ENCODE results near the gene STK39. TPM values are rescaled to one million over a fixed set of nuclear protein-coding genes. Genes with fewer than 3 reads are reported as not detected.

Gene STK39
- total RNA-seq, 2 experiments from 2014 or later: 17.7 to 41.1 TPM

GRCh38 chr2:168034616-168035015, 212.8 kb downstream of the STK39 start:
- ChIA-PET POLR2A (interaction anchor here (1.6 kb wide), 1 partner anchor 27 kb away, joined by 3 read pairs; no protein-coding TSS in a partner anchor), CTCF (ENCODE audit: unreplicated experiment) (no interaction called here)
- H3K36me3 ChIP-seq (ENCODE audit: insufficient read depth, low read length): no peaks in the 10 kb centered on the region
- H3K27ac ChIP-seq (ENCODE audit: low read depth, low read length, poor library complexity, severe bottlenecking): no peak overlapping the region
- H3K9me3 ChIP-seq (ENCODE audit: low read length): no peaks in the 10 kb centered on the region
- H4K20me1 ChIP-seq (ENCODE audit: insufficient read depth, low read length): no peaks in the 10 kb centered on the region
- H3K4me1 ChIP-seq (ENCODE audit: insufficient read depth, low read length, poor library complexity, severe bottlenecking): peaks cover 5% of the 10 kb centered on the region
- no peaks in the 10 kb centered on the region for H3K79me2 ChIP-seq (ENCODE audit: insufficient read depth, low read depth, low read length)
- TF ChIP-seq EZH2phosphoT487 (IDR thresholded peaks at IDR 0.05; ENCODE audit: borderline replicate concordance, low read depth, low read length) (no peak), CTCF (conservative IDR thresholded peaks at IDR 0.05; ENCODE audit: low read length) (no peak)
- intact Hi-C loops (cut with micrococcal nuclease; ENCODE audit: unreplicated experiment): no loop called here
- no peak overlapping the region for H3K4me2 ChIP-seq (ENCODE audit: low read length)
- BruUV-seq (replicated peaks): no TSS peak
- DNase-seq (ENCODE audit: low spot score): no peak
- no peak overlapping the region for H2AFZ ChIP-seq (ENCODE audit: low read length)
- no peaks in the 10 kb centered on the region for H3K9me2 ChIP-seq (ENCODE audit: insufficient read depth, low read length)
- H3K4me3 ChIP-seq (ENCODE audit: low read depth, low read length, poor library complexity, severe bottlenecking): no peak overlapping the region

- H3K27ac ChIP-seq (ENCODE audit: low read depth, low read length, poor library complexity, severe bottlenecking): no peak overlapping the region
- no peak overlapping the region for H3K4me2 ChIP-seq (ENCODE audit: low read length)
- no peaks in the 10 kb centered on the region for H3K36me3 ChIP-seq (ENCODE audit: insufficient read depth, low read length)
- H3K79me2 ChIP-seq (ENCODE audit: insufficient read depth, low read depth, low read length): no peaks in the 10 kb centered on the region
- no peaks in the 10 kb centered on the region for H3K9me2 ChIP-seq (ENCODE audit: insufficient read depth, low read length)
- H4K20me1 ChIP-seq (ENCODE audit: insufficient read depth, low read length): no peaks in the 10 kb centered on the region
- ChIA-PET CTCF (ENCODE audit: unreplicated experiment) (no interaction called here), POLR2A (interaction anchor here (1.6 kb wide), 1 partner anchor 28 kb away, joined by 3 read pairs; no protein-coding TSS in a partner anchor)
- TF ChIP-seq EZH2phosphoT487 (IDR thresholded peaks at IDR 0.05; ENCODE audit: borderline replicate concordance, low read depth, low read length) (no peak), CTCF (conservative IDR thresholded peaks at IDR 0.05; ENCODE audit: low read length) (no peak)
- H2AFZ ChIP-seq (ENCODE audit: low read length): no peak overlapping the region
- no peaks in the 10 kb centered on the region for H3K9me3 ChIP-seq (ENCODE audit: low read length)
- no peak for DNase-seq (ENCODE audit: low spot score)
- peaks cover 5% of the 10 kb centered on the region for H3K4me1 ChIP-seq (ENCODE audit: insufficient read depth, low read length, poor library complexity, severe bottlenecking)
- no TSS peak for BruUV-seq (replicated peaks)
- intact Hi-C loops (cut with micrococcal nuclease; ENCODE audit: unreplicated experiment): no loop called here
- no peak overlapping the region for H3K4me3 ChIP-seq (ENCODE audit: low read depth, low read length, poor library complexity, severe bottlenecking)
These were observed 213.4 kb downstream of the STK39 start for GRCh38 chr2:168033966-168034365.

GRCh38 chr2:168032091-168032490, 215.3 kb downstream of the STK39 start:
- Histone ChIP-seq H3K9me3 (ENCODE audit: low read length) (no peaks in the 10 kb centered on the region), H3K4me3 (ENCODE audit: low read depth, low read length, poor library complexity, severe bottlenecking) (no peak overlapping the region), H3K4me1 (ENCODE audit: insufficient read depth, low read length, poor library complexity, severe bottlenecking) (peaks cover 5% of the 10 kb centered on the region), H3K4me2 (ENCODE audit: low read length) (no peak overlapping the region), H3K9me2 (ENCODE audit: insufficient read depth, low read length) (no peaks in the 10 kb centered on the region), H4K20me1 (ENCODE audit: insufficient read depth, low read length) (no peaks in the 10 kb centered on the region), H3K36me3 (ENCODE audit: insufficient read depth, low read length) (no peaks in the 10 kb centered on the region), H3K79me2 (ENCODE audit: insufficient read depth, low read depth, low read length) (no peaks in the 10 kb centered on the region), H2AFZ (ENCODE audit: low read length) (no peak overlapping the region), H3K27ac (ENCODE audit: low read depth, low read length, poor library complexity, severe bottlenecking) (no peak overlapping the region)
- no TSS peak for BruUV-seq (replicated peaks)
- TF ChIP-seq CTCF (conservative IDR thresholded peaks at IDR 0.05; ENCODE audit: low read length) (no peak), EZH2phosphoT487 (IDR thresholded peaks at IDR 0.05; ENCODE audit: borderline replicate concordance, low read depth, low read length) (no peak)
- POLR2A ChIA-PET: interaction anchor here (0.5 to 1.2 kb wide), 2 partner anchors 11 to 18 kb away, joined by 3 to 4 read pairs; no protein-coding TSS in a partner anchor
- CTCF ChIA-PET (ENCODE audit: unreplicated experiment): no interaction called here
- DNase-seq (ENCODE audit: low spot score): no peak
- intact Hi-C loops (cut with micrococcal nuclease; ENCODE audit: unreplicated experiment): no loop called here
